SK-N-SH treated with all-trans-retinoic acid at 6 μM for 48 hours (cell line): ENCODE measurements around the gene OR6K2.
"Not testable (repeated sequence)": the region's sequence is repeated elsewhere in the genome, so short reads cannot be mapped to it uniquely, and the experiment has no call there.

Source experiments
- ATAC-seq: fragments of 200-7000 bp; cut with Tn5 transposase; 3 replicates; pipeline ENCODE4 v1.9.1; 2020; ENCODE audit warnings: mild to moderate bottlenecking, moderate library complexity
- ARNTL ChIP-seq: fragments of 450-650 bp; formaldehyde crosslinking; IDR thresholded peaks from 2 replicates; pipeline ENCODE4 v1.5.0; 2020; ENCODE audit warnings: low read depth, mild to moderate bottlenecking, moderate library complexity, borderline replicate concordance
- BACH2 ChIP-seq: fragments of 250-450 bp; sonication (Bioruptor Pico); IDR thresholded peaks from 2 replicates; pipeline ENCODE4 v1.9.0; 2021; ENCODE audit warnings: mild to moderate bottlenecking, borderline replicate concordance
- CSDC2 ChIP-seq: fragments of 250-450 bp; sonication (Bioruptor Pico); IDR thresholded peaks from 2 replicates; pipeline ENCODE4 v1.5.0; 2020; ENCODE audit warnings: mild to moderate bottlenecking, moderate library complexity
- GLIS3 ChIP-seq: fragments of 250-450 bp; sonication (Bioruptor Pico); IDR thresholded peaks from 2 replicates; pipeline ENCODE4 v1.5.0; 2020; ENCODE audit warnings: mild to moderate bottlenecking, moderate library complexity
- ISL1 ChIP-seq: fragments of 250-450 bp; sonication (Bioruptor Pico); IDR thresholded peaks from 2 replicates; pipeline ENCODE4 v2.1.2; 2022; ENCODE audit warnings: mild to moderate bottlenecking, moderate library complexity
- OSR1 ChIP-seq: fragments of 250-450 bp; sonication (Bioruptor Pico); IDR thresholded peaks from 2 replicates; pipeline ENCODE4 v1.8.0; 2022; ENCODE audit warnings: moderate library complexity, mild to moderate bottlenecking, inconsistent platforms
- PPARA ChIP-seq: fragments of 250-450 bp; sonication (Bioruptor Pico); IDR thresholded peaks from 2 replicates; pipeline ENCODE4 v1.5.0; 2020; ENCODE audit warnings: mild to moderate bottlenecking, borderline replicate concordance
- RARB ChIP-seq: fragments of 250-450 bp; sonication (Bioruptor Pico); IDR thresholded peaks from 2 replicates; pipeline ENCODE4 v1.8.0; 2021; ENCODE audit warnings: mild to moderate bottlenecking, moderate library complexity
- SNAI2 ChIP-seq: fragments of 250-450 bp; sonication (Bioruptor Pico); IDR thresholded peaks from 2 replicates; pipeline ENCODE4 v1.5.0; 2020; ENCODE audit warnings: mild to moderate bottlenecking, moderate library complexity
- TCF4 ChIP-seq: fragments of 250-450 bp; sonication (Bioruptor Pico); IDR thresholded peaks from 2 replicates; pipeline ENCODE4 v1.8.0; 2021; ENCODE audit warnings: mild to moderate bottlenecking, moderate library complexity, borderline replicate concordance
- TOX ChIP-seq: fragments of 250-450 bp; sonication (Bioruptor Pico); IDR thresholded peaks from 2 replicates; pipeline ENCODE4 v1.8.0; 2021; ENCODE audit warnings: mild to moderate bottlenecking, moderate library complexity, borderline replicate concordance
- ZFP3 ChIP-seq: fragments of 250-450 bp; sonication (Bioruptor Pico); IDR thresholded peaks from 2 replicates; pipeline ENCODE4 v1.5.0; 2020; ENCODE audit warnings: mild to moderate bottlenecking, moderate library complexity
- ZNF565 ChIP-seq: fragments of 450-650 bp; formaldehyde crosslinking; conservative IDR thresholded peaks from 2 replicates; pipeline ENCODE4 v1.5.0; 2020; ENCODE audit warnings: low read depth, mild to moderate bottlenecking, moderate library complexity
- ZNF70 ChIP-seq: fragments of 450-650 bp; formaldehyde crosslinking; IDR thresholded peaks from 2 replicates; pipeline ENCODE4 v1.5.0; 2020; ENCODE audit warnings: mild to moderate bottlenecking, moderate library complexity
- TF ChIP-seq, protein P1 (sequence below): fragments of 250-450 bp; sonication (Bioruptor Pico); IDR thresholded peaks from 2 replicates; pipeline ENCODE4 v1.5.1; 2020; ENCODE audit warnings: low read depth, mild to moderate bottlenecking, moderate library complexity
- TF ChIP-seq, protein P2 (sequence below): fragments of 250-450 bp; sonication (Bioruptor Pico); IDR thresholded peaks from 2 replicates; pipeline ENCODE4 v1.8.0; 2020; ENCODE audit warnings: mild to moderate bottlenecking, moderate library complexity, borderline replicate concordance
- TF ChIP-seq, protein P3 (sequence below): fragments of 250-450 bp; sonication (Bioruptor Pico); IDR thresholded peaks from 2 replicates; pipeline ENCODE4 v1.5.0; 2020; ENCODE audit warnings: mild to moderate bottlenecking, moderate library complexity
- TF ChIP-seq, protein P4 (sequence below): fragments of 250-450 bp; sonication (Bioruptor Pico); IDR thresholded peaks from 2 replicates; pipeline ENCODE4 v1.5.1; 2021; ENCODE audit warnings: mild to moderate bottlenecking, moderate library complexity
- TF ChIP-seq, protein P5 (sequence below): fragments of 250-450 bp; sonication (Bioruptor Pico); IDR thresholded peaks from 2 replicates; pipeline ENCODE4 v1.8.0; 2021; ENCODE audit warnings: low read depth, mild to moderate bottlenecking, moderate library complexity, borderline replicate concordance

OR6K2 gene

DNA sequence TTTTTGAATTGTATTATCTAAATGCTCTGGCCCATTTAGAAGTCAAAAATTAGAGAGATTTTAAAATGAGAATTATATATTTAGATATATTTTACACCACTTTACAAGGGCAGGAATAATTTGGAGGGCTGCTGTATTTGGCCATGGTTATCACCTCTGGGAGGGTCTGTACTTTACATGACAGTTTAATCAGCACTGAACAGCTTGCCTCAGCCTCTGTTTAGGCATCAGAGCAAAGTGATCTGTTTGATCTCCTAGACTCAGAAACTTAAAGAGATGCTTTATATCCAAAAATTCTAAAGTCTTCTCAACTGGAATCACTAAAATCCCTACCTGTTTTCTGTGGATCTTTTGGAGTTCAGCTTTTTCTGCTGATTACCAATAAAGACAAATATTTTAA is 8.5 kb downstream of the OR6K2 start (continued):
- TF ChIP-seq CSDC2 (CRISPR knock-in tag) (no peak), PPARA (no peak), SNAI2 (CRISPR knock-in tag) (no peak), TCF4 (CRISPR knock-in tag) (no peak)
- TF ChIP-seq, protein P1, sequence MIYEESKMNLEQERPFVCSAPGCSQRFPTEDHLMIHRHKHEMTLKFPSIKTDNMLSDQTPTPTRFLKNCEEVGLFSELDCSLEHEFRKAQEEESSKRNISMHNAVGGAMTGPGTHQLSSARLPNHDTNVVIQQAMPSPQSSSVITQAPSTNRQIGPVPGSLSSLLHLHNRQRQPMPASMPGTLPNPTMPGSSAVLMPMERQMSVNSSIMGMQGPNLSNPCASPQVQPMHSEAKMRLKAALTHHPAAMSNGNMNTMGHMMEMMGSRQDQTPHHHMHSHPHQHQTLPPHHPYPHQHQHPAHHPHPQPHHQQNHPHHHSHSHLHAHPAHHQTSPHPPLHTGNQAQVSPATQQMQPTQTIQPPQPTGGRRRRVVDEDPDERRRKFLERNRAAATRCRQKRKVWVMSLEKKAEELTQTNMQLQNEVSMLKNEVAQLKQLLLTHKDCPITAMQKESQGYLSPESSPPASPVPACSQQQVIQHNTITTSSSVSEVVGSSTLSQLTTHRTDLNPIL: no peak

DNA sequence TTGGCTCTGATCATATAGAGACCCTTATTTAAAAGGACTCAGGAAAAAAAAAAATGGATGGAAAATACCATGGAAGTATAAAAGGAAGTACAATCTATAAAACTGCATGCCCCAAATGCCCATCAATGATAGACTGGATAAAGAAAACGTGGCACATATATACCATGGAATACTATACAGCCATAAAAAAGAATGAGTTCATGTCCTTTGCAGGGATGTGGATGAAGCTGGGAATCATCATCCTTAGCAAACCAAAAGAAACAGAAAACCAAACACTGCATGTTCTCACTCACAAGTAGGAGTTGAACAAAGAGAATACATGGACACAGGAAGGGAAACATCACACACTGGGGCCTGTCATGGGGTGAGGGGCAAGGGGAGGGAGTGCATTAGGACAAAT is 9.3 kb downstream of the OR6K2 start:
- ATAC-seq: not testable (repeated sequence)

DNA sequence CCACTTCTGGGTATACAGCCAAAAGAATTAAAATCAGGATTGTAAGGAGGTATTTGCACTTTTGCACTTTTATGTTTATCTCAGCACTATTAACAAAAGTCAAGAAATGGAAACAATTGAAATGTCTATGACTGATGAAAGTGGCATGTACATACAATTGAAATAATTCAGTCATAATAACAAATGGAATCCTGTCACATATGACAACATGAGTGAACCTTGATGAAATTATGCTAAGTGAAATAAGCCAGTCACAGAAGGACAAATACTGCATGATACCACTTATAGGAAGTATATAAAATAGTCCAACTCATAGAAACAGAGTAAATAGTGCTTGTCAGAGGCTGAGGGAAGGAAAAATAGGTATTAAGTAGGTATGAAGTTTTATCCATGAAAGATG is 10.6 kb downstream of the OR6K2 start:
- TF ChIP-seq TOX (no peak), OSR1 (CRISPR knock-in tag) (no peak), BACH2 (CRISPR knock-in tag) (no peak)
- TF ChIP-seq, protein P2, sequence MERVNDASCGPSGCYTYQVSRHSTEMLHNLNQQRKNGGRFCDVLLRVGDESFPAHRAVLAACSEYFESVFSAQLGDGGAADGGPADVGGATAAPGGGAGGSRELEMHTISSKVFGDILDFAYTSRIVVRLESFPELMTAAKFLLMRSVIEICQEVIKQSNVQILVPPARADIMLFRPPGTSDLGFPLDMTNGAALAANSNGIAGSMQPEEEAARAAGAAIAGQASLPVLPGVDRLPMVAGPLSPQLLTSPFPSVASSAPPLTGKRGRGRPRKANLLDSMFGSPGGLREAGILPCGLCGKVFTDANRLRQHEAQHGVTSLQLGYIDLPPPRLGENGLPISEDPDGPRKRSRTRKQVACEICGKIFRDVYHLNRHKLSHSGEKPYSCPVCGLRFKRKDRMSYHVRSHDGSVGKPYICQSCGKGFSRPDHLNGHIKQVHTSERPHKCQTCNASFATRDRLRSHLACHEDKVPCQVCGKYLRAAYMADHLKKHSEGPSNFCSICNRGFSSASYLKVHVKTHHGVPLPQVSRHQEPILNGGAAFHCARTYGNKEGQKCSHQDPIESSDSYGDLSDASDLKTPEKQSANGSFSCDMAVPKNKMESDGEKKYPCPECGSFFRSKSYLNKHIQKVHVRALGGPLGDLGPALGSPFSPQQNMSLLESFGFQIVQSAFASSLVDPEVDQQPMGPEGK (CRISPR knock-in tag): no peak
- ATAC-seq: no peak

DNA sequence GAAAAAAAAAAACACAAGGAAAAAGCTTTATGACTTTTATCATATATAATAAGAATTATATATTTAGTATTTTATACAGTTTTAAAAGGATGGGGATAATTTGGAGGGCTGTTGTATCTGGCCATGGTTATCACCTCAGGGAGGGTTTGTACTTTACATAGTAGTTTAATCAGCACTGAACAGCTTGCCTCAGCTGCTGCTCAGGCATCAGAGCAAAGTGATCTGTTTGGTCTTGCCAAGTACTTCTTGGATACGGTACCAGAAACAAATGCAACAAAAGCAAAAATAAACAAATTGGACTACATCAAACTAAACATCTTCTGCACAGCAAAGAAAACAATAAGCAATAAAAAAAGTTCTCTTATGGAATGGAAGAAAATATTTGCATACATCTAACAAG is 11.3 kb downstream of the OR6K2 start:
- ATAC-seq: no peak
- no peak for TF ChIP-seq PPARA
- no peak for TF ChIP-seq RARB
- TF ChIP-seq CSDC2 (CRISPR knock-in tag): no peak
- TF ChIP-seq, protein P3, sequence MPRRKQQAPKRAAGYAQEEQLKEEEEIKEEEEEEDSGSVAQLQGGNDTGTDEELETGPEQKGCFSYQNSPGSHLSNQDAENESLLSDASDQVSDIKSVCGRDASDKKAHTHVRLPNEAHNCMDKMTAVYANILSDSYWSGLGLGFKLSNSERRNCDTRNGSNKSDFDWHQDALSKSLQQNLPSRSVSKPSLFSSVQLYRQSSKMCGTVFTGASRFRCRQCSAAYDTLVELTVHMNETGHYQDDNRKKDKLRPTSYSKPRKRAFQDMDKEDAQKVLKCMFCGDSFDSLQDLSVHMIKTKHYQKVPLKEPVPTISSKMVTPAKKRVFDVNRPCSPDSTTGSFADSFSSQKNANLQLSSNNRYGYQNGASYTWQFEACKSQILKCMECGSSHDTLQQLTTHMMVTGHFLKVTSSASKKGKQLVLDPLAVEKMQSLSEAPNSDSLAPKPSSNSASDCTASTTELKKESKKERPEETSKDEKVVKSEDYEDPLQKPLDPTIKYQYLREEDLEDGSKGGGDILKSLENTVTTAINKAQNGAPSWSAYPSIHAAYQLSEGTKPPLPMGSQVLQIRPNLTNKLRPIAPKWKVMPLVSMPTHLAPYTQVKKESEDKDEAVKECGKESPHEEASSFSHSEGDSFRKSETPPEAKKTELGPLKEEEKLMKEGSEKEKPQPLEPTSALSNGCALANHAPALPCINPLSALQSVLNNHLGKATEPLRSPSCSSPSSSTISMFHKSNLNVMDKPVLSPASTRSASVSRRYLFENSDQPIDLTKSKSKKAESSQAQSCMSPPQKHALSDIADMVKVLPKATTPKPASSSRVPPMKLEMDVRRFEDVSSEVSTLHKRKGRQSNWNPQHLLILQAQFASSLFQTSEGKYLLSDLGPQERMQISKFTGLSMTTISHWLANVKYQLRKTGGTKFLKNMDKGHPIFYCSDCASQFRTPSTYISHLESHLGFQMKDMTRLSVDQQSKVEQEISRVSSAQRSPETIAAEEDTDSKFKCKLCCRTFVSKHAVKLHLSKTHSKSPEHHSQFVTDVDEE (CRISPR knock-in tag): no peak
- no peak for TF ChIP-seq OSR1 (CRISPR knock-in tag)
- no peak for TF ChIP-seq ARNTL (CRISPR knock-in tag)
- TF ChIP-seq GLIS3 (CRISPR knock-in tag): no peak
- no peak for TF ChIP-seq ZFP3 (CRISPR knock-in tag)
- no peak for TF ChIP-seq ISL1 (CRISPR knock-in tag)
- TF ChIP-seq, protein P4, sequence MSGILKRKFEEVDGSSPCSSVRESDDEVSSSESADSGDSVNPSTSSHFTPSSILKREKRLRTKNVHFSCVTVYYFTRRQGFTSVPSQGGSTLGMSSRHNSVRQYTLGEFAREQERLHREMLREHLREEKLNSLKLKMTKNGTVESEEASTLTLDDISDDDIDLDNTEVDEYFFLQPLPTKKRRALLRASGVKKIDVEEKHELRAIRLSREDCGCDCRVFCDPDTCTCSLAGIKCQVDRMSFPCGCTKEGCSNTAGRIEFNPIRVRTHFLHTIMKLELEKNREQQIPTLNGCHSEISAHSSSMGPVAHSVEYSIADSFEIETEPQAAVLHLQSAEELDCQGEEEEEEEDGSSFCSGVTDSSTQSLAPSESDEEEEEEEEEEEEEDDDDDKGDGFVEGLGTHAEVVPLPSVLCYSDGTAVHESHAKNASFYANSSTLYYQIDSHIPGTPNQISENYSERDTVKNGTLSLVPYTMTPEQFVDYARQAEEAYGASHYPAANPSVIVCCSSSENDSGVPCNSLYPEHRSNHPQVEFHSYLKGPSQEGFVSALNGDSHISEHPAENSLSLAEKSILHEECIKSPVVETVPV (CRISPR knock-in tag): no peak
- TF ChIP-seq ZNF70 (CRISPR knock-in tag): no peak
- no peak for TF ChIP-seq ZNF565
- TF ChIP-seq, protein P5, sequence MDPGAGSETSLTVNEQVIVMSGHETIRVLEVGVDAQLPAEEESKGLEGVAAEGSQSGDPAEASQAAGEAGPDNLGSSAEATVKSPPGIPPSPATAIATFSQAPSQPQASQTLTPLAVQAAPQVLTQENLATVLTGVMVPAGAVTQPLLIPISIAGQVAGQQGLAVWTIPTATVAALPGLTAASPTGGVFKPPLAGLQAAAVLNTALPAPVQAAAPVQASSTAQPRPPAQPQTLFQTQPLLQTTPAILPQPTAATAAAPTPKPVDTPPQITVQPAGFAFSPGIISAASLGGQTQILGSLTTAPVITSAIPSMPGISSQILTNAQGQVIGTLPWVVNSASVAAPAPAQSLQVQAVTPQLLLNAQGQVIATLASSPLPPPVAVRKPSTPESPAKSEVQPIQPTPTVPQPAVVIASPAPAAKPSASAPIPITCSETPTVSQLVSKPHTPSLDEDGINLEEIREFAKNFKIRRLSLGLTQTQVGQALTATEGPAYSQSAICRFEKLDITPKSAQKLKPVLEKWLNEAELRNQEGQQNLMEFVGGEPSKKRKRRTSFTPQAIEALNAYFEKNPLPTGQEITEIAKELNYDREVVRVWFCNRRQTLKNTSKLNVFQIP (CRISPR knock-in tag): no peak
- TF ChIP-seq, protein P2 (CRISPR knock-in tag): no peak

DNA sequence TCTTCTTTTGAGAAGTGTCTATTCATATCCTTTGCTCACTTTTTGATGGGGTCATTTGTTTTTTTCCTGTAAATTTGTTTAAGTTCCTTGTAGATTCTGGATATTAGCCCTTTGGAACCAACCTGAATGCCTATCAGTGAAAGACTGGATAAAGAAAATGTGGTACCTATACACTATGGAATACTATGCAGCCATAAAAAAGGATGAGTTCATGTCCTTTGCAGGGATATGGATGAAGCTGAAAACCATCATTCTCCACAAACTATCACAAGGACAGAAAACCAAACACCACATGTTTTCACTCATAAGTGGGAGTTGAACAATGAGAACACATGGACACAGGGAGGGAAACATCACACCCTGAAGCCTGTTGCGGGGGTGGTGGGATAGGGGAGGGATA is 12.1 kb downstream of the OR6K2 start:
- not testable (repeated sequence) for ATAC-seq
